PC-3 (cell line): ENCODE results near the gene DCUN1D5.

ENCODE experiments used
- EZH2 ChIP-seq: fragments of 300-600 bp; sonication (generic); IDR thresholded peaks from one replicate; pipeline ENCODE4 v1.6.1; 2017; ENCODE audit warnings: antibody characterized with exemption, mild to moderate bottlenecking, low read length; ENCODE audit not compliant: unreplicated experiment
- TF ChIP-seq, protein P1 (sequence below): fragments of 300-600 bp; sonication (generic); conservative IDR thresholded peaks from 2 replicates; pipeline ENCODE4 v1.5.1; 2017; ENCODE audit warnings: antibody characterized with exemption, low read depth, mild to moderate bottlenecking, low read length

DNA sequence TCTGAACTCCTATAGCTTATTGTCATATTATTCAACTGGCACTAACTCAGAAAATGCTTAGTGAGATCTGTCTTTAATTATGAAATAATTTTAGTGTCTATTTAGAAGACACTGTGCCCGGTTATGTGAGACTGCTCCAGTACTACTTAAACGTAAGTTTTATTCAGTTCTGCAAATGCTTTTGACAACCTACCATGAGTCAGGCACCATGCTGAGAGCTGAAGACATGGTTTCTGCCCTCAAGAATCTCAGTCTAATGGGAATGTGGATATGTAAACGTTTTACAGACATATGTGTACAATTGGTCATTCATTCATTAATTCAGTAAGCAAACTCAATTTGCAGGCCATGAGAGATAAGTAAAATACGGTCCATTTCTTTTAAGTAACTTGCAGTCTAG, 40.0 kb downstream of the DCUN1D5 start:
- TF ChIP-seq EZH2 = no peak
- TF ChIP-seq, protein P1, sequence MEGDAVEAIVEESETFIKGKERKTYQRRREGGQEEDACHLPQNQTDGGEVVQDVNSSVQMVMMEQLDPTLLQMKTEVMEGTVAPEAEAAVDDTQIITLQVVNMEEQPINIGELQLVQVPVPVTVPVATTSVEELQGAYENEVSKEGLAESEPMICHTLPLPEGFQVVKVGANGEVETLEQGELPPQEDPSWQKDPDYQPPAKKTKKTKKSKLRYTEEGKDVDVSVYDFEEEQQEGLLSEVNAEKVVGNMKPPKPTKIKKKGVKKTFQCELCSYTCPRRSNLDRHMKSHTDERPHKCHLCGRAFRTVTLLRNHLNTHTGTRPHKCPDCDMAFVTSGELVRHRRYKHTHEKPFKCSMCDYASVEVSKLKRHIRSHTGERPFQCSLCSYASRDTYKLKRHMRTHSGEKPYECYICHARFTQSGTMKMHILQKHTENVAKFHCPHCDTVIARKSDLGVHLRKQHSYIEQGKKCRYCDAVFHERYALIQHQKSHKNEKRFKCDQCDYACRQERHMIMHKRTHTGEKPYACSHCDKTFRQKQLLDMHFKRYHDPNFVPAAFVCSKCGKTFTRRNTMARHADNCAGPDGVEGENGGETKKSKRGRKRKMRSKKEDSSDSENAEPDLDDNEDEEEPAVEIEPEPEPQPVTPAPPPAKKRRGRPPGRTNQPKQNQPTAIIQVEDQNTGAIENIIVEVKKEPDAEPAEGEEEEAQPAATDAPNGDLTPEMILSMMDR = no peak
